GM08714 (cell line): ENCODE results near the gene DYNC1I1.
"Not testable (repeated sequence)": the region's sequence is repeated elsewhere in the genome, so short reads cannot be mapped to it uniquely, and the experiment has no call there.

Experiments
- H3K4me3 ChIP-seq: fragments of 200-500 bp; sonication (Bioruptor generic); 2 replicates; pipeline ENCODE4 v1.5.1; 2014; ENCODE audit warnings: mild to moderate bottlenecking, low read length, inconsistent platforms
- ZNF274 ChIP-seq: IDR thresholded peaks from 2 replicates; pipeline ENCODE4 v1.6.1; 2012; ENCODE audit warnings: mild to moderate bottlenecking, low read depth, low read length

Gene DYNC1I1

DNA sequence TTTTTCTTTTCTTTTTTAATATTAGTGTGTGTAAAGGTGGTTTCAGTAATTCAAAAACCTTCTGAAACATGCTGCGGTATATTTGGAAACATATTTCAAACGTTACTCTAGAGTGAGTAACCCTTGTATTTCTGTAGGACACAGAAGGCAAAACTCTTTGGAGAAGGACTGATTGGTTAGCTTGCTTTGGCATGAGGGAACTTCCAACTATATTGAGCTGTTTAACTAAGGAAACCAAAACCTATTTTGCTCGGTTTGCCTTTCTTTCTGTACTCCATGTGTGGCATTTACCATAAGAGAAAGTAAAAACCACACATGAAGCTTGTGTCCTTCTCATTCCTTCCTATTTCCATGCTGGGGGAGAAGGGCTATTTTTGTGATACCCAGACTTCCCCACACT lies 149.8 kb downstream of the DYNC1I1 start:
- no peak for TF ChIP-seq ZNF274
- H3K4me3 ChIP-seq = no peak overlapping the region

DNA sequence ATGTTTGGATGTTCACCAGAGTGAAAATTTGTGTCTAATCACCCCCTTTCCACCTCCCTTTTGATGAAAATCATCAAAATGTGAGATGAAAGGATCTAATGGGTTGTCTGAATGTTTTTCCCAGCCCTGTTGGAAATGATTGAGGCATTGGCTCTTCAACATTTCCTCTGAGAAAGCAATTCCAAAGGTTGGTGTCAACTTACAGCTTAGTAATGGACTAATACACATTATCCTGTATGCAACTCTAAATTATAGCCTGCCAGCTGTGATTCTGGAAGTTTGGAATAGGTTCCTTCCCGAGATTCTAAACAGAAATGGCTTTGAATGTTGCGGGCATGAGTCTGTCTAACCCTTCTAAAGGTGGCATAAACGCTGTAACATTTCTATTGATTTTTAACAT lies 152.9 kb downstream of the DYNC1I1 start:
- no peak for TF ChIP-seq ZNF274

GRCh38 chr7:95925971-95926370 lies 153.6 kb downstream of the DYNC1I1 start:
- no peak overlapping the region for H3K4me3 ChIP-seq
- TF ChIP-seq ZNF274 = no peak

More for the DNA sequence above, 152.9 kb downstream of the DYNC1I1 start:
- H3K4me3 ChIP-seq = no peak overlapping the region

DNA sequence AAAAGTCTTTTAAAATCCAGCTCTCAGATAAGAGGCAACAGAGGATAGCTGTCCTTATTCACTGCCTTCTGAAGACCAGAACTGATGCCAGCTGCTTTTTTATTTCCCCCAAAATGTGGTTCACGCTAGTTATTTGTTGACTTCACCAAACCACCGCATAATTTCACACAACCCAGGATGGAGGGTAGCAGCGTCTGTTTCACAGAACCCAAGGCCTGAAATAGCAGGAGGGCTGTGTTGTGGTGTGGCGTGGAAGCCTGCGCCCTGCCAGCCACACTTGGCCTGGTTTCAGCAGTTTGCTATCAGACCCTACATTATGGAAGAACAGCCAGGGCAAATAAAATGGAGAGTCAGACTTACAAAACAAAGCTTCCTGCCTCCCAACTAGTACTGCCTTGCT lies 155.4 kb downstream of the DYNC1I1 start:
- H3K4me3 ChIP-seq = no peak overlapping the region
- no peak for TF ChIP-seq ZNF274

GRCh38 chr7:95929710-95930280 lies 157.4 kb downstream of the DYNC1I1 start:
- H3K4me3 ChIP-seq = no peak overlapping the region
- no peak for TF ChIP-seq ZNF274

GRCh38 chr7:95931460-95932232 lies 159.3 kb downstream of the DYNC1I1 start:
- H3K4me3 ChIP-seq = no peak overlapping the region
- no peak for TF ChIP-seq ZNF274

DNA sequence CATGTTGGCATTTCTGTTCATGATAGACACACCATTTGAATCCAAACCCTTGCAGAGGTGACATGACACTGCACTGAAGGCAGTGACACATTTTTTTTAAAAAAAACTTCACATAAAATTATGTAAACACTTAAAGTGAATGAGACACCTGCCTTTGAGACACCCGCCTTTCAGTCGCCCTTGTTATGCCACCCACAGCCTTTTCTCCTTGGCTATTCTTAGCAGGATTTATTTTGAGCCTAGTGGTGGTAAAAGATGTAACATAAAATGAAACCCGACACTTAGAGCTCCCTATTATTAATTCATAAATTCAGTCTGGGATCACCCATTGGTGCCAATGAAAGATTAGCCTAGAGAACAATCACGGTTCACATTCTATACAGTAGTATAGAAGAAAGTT lies 161.3 kb downstream of the DYNC1I1 start:
- no peak overlapping the region for H3K4me3 ChIP-seq
- TF ChIP-seq ZNF274 = no peak

GRCh38 chr7:95944867-95945266 lies 172.5 kb downstream of the DYNC1I1 start:
- not testable (repeated sequence) for H3K4me3 ChIP-seq

GRCh38 chr7:95950698-95951097 lies 178.3 kb downstream of the DYNC1I1 start:
- TF ChIP-seq ZNF274 = no peak
- no peak overlapping the region for H3K4me3 ChIP-seq

DNA sequence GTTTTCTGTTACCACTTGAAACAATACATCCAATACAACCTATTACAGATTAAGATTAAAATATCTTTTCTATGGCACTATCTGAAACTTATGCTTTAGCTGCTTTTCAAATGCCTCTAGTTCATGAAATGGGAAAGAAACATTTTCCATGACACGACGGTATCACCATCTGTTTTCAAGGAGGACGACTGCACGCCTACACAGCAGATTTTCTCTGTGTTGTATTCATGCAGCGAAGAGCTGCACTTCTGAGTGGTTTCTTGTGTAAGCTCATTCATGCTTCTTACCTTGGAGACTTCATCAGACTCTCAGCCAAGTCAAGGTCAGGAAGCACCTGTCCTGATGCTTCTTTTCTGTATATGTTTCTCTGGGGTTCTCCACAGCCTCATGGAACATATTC lies 179.2 kb downstream of the DYNC1I1 start:
- H3K4me3 ChIP-seq = no peak overlapping the region
- TF ChIP-seq ZNF274 = no peak

DNA sequence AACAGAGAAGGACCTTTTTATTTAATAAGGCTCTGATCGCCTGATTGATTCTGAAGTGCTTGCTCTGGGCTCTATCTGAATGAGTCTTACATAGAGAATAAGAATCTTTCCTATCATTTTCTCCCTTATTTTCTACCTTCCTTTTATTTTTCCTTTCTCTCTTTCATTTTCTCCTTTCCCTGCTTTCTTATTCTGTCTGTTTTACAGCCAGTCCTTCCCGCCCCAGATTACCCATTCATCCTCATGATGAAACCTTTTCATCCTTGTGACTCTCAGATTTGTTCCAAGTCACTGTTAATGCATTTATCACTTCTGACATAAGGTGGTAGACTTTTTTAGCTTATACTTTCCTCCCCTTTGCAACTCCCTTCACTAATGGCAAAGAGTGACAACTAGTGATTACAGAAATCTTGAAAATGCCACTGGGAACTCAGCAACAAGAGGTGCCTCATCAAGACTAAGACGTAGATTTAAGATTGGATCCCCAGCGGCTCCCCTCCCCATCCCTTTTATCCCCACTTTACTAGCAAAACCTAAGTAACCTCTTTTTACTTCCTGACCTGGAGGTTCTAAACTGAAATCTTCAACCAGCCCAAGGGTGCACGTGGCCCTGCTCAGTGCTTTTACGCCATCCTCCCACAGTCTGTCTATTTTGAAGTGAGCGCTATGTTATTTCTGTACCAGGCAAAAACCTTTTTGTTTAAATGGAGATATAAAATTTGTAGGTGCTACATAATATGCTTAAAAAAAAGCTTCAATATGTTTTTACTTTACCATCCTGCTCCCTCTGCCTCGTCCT lies 179.8 kb downstream of the DYNC1I1 start:
- no peak overlapping the region for H3K4me3 ChIP-seq
- no peak for TF ChIP-seq ZNF274

DNA sequence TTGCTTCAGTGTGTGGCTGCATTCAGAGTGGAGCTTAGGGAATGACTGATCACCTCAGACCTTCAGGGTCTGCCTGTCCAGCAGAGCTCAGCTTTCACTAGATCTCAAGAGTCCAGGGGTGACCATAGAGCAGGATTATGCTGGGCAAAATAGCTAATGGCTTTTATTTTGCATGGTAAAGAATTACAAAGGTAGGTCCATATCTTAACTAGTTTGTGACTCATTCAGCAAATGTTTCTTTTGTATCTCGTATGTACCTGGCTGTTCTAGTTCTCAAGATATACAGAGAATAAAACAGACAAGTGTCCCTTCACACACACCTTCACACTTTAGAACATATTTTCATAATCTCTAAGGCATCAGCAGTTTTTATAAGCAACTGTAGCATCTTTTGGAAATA lies 180.5 kb downstream of the DYNC1I1 start:
- H3K4me3 ChIP-seq = no peak overlapping the region
- TF ChIP-seq ZNF274 = no peak

GRCh38 chr7:95955748-95956147 lies 183.4 kb downstream of the DYNC1I1 start:
- no peak overlapping the region for H3K4me3 ChIP-seq
- no peak for TF ChIP-seq ZNF274

GRCh38 chr7:95957510-95957909 lies 185.2 kb downstream of the DYNC1I1 start:
- TF ChIP-seq ZNF274 = no peak
- H3K4me3 ChIP-seq = no peak overlapping the region

- no peak overlapping the region for H3K4me3 ChIP-seq
- TF ChIP-seq ZNF274 = no peak
Measured at GRCh38 chr7:95960706-95961244, 188.4 kb downstream of the DYNC1I1 start.
